ENCODE data around the gene RTKN2.

- no peak for TF ChIP-seq CTCF (IDR thresholded peaks at IDR 0.05; ENCODE audit: low read depth, low read length)
- no peak for TF ChIP-seq EZH2phosphoT487 (IDR thresholded peaks at IDR 0.05; ENCODE audit: low read depth)
These were observed 105.6 kb downstream of the RTKN2 start for GRCh38 chr10:62163024-62163423.
